ENCODE measurements around the gene ANGEL2. TPM values are rescaled to one million over a fixed set of nuclear protein-coding genes. Genes with fewer than 3 reads are reported as not detected.

ANGEL2 gene
- total RNA-seq, 8 experiments from 2014 or later: 37.3 to 72.6 (median 42.2) TPM

DNA sequence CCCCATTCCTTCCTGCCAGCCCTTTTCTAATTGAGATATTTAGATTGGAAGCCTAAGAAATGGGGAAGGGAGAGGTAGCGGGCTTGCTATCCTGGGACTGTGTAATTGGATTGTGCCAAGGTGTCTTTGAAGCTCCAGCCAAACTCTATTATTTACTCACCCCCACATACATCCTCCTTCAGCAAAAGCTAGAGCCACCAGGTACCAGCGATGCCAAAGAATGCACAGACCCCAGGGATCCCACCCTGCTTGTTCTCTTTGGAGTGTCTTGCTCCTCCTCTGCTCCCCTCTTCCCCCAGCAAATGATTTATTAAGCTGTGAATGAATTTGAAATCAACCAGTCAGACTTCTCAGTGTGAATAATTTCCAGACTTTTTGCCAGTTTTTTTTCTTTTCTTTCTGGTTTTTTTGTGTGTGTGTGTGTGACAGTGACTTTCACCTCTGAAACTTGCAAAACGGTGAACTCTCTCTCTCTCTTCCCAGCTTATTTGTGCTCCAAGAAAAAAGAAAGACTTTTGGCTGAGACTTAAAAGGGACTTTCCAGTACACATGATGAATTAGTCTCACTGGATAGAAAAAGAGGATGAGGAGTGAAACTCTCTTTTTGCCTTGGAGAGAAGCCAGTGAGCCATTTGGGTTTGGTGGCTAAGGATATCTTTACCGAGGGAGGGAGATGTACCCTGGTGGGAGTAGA lies 63.6 kb downstream of the ANGEL2 start:
- in situ Hi-C loops (cut with MboI; ENCODE audit: low pct_unique_long_range_greater_than_20kb in 2 of 9, low sequenced_read_pairs in 9 of 9, unreplicated experiment in 9 of 9): no loop called here
- WGBS, 10 experiments: 0 to 80% (median 33%) methylated on average over 1 to 3 of the region's 4 CpGs; no CpG with 5 or more reads in 1 of the 10 experiments
- no peak overlapping the region for H3K27ac ChIP-seq
- H3K4me1 ChIP-seq (replicated peaks in 1 of 2): peaks cover 13 to 22% of the 10 kb centered on the region in 2 donors
- H3K4me3 ChIP-seq: peak overlapping the region; percentile 61 to 76 (median 67)
- ATAC-seq (replicated peaks in 6 of 8): no peak

GRCh38 chr1:212951126-212951946 lies 64.3 kb downstream of the ANGEL2 start:
- ATAC-seq (replicated peaks in 6 of 8): peak in 6 of 8 experiments; percentile 4 to 25 (median 16)

GRCh38 chr1:212950243-212951125 lies 65.2 kb downstream of the ANGEL2 start, which contains the start of gene VASH2:
VASH2 (plus strand) TSS chr1:212950541; CDS start chr1:212951543, 1,002 bp downstream.
- 0 to 20% (median 3%) methylated on average over 2 to 21 of the region's 61 CpGs; no CpG with 5 or more reads in 4 of the 10 experiments for whole genome bisulfite sequencing, 10 experiments
- in situ Hi-C loops (cut with MboI; ENCODE audit: low pct_unique_long_range_greater_than_20kb in 2 of 9, low sequenced_read_pairs in 9 of 9, unreplicated experiment in 9 of 9): no loop called here
- Histone ChIP-seq H3K4me1 (replicated peaks in 1 of 2) (peaks cover 13 to 22% of the 10 kb centered on the region in 2 donors), H3K4me3 (peak within 1 kb of the TSS; percentile 61 to 76 (median 67)), H3K27ac (peak within 1 kb of the TSS; percentile 65 to 84)
- ATAC-seq (replicated peaks in 6 of 8): peak; percentile 96 to 98 (median 97)

More at GRCh38 chr1:212951126-212951946, 64.3 kb downstream of the ANGEL2 start:
- in situ Hi-C loops (cut with MboI; ENCODE audit: low pct_unique_long_range_greater_than_20kb in 2 of 9, low sequenced_read_pairs in 9 of 9, unreplicated experiment in 9 of 9): no loop called here
- peak overlapping the region; percentile 65 to 84 for H3K27ac ChIP-seq
- peak overlapping the region; percentile 61 to 76 (median 67) for H3K4me3 ChIP-seq
- WGBS, 10 experiments: 4 to 40% (median 19%) methylated on average over 3 to 7 of the region's 72 CpGs; no CpG with 5 or more reads in 5 of the 10 experiments
- H3K4me1 ChIP-seq (replicated peaks in 1 of 2): peaks cover 13 to 22% of the 10 kb centered on the region in 2 donors

GRCh38 chr1:212949771-212950170 lies 65.9 kb downstream of the ANGEL2 start:
- WGBS, 10 experiments: 40 to 65% (median 52%) methylated on average over 1 to 2 of the region's 2 CpGs; no CpG with 5 or more reads in 2 of the 10 experiments
- no peak overlapping the region for H3K27ac ChIP-seq
- no peak for ATAC-seq (replicated peaks in 6 of 8)
- peak overlapping the region; percentile 61 to 76 (median 67) for H3K4me3 ChIP-seq
- in situ Hi-C loops (cut with MboI; ENCODE audit: low pct_unique_long_range_greater_than_20kb in 2 of 9, low sequenced_read_pairs in 9 of 9, unreplicated experiment in 9 of 9): no loop called here
- H3K4me1 ChIP-seq (replicated peaks in 1 of 2): peaks cover 13 to 22% of the 10 kb centered on the region in 2 donors

DNA sequence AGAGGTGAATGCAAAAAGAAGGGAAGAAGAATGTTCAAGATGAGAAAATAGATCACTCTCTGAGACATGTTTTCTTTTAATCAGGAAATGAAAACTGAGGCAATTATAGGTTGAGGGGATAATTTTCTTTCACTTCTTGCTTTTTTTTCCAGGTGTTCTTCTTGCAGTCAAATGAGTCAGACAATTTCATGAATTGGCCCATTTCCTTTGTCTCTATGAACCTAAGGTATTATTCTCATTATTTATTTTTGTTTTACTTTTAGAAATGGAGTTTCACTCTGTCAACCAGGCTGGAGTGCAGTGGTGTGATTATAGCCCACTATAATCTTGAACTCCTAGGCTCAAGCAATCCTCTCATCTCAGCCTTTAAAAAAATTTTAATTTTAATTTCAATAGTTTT lies 68.8 kb downstream of the ANGEL2 start:
- Histone ChIP-seq H3K4me1 (replicated peaks in 1 of 2) (peaks cover 1 to 6% of the 10 kb centered on the region in 2 donors), H3K27ac (no peak overlapping the region), H3K4me3 (no peak overlapping the region)
- in situ Hi-C loops (cut with MboI; ENCODE audit: low pct_unique_long_range_greater_than_20kb in 2 of 9, low sequenced_read_pairs in 9 of 9, unreplicated experiment in 9 of 9): no loop called here
- ATAC-seq (replicated peaks in 6 of 8): no peak

DNA sequence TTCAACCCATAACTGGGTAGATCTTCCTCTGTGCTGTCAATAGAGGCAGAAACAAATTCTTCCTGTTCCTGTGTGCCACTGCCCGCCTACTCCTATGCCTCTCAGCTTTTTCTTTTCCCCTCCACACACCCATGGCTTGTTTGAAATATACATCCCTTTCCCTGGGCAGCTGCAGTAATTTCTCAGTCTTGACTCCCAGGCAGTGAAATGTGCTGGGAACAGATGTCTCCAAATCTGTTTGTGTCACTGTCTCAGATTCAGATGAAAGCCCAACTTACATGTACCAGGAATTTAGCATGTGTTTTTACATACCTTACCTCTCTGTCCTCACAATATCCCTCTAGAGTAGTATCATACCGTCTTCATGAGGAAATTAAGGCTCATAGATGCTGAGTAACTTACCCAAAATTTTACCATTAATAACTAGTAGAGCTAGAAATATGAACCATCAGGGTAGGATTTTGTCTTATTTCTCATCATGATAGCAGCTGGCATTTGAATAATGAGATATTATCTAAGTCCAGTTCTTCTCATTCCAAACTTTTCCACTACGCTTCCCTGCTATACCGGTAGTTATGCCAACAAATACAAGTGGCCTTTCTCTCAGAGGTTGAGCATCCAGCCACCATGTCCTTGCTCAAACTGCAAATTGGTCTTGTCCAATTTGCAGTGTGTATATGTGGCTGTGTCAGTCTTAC lies 70.1 kb downstream of the ANGEL2 start:
- Histone ChIP-seq H3K4me3 (no peak overlapping the region), H3K27ac (no peak overlapping the region), H3K4me1 (replicated peaks in 1 of 2) (peaks cover 0 to 4% of the 10 kb centered on the region in 2 donors)
- 50 to 100% (median 87%) methylated on average over 1 to 4 of the region's 4 CpGs for WGBS, 10 experiments
- in situ Hi-C loops (cut with MboI; ENCODE audit: low pct_unique_long_range_greater_than_20kb in 2 of 9, low sequenced_read_pairs in 9 of 9, unreplicated experiment in 9 of 9): no loop called here
- no peak for ATAC-seq (replicated peaks in 6 of 8)

- Histone ChIP-seq H3K4me1 (replicated peaks in 1 of 2) (peaks cover 0 to 4% of the 10 kb centered on the region in 2 donors), H3K27ac (no peak overlapping the region), H3K4me3 (no peak overlapping the region)
- WGBS, 10 experiments: 6 to 100% (median 88%) methylated on average over 2 of the region's 2 CpGs; no CpG with 5 or more reads in 4 of the 10 experiments
- ATAC-seq (replicated peaks in 6 of 8): no peak
- in situ Hi-C loops (cut with MboI; ENCODE audit: low pct_unique_long_range_greater_than_20kb in 2 of 9, low sequenced_read_pairs in 9 of 9, unreplicated experiment in 9 of 9): no loop called here
Measured at GRCh38 chr1:212945056-212945455, 70.6 kb downstream of the ANGEL2 start.

DNA sequence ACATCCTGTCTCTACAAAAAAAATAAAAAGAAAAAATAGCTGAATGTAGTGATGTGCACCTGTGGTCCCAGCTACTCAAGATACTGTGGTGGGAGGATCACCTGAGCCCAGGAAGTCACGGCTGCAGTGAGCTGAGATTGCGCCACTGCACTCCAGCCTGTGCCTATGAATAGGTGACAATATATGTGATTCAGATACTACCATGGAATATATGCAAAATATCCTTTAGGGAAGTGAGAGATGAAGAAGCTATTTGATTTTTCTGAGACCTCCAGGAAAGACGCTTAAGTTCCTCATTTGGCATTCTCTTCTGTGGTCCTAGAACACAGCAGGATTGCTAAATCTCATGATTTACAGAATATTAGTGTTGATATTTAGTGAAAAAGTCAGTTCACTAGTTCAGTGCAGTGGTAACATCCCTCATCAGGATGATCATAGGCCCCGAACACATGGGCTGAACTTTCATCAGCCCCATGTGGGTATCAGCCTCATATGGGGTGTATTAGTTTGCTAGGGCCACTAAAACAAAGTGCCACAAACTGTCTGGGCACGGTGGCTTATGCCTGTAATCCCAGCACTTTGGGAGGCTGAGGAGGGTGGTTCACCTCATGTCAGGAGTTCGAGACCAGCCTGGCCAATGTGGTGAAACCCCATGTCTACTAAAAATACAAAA lies 71.3 kb downstream of the ANGEL2 start:
- Histone ChIP-seq H3K27ac (no peak overlapping the region), H3K4me1 (replicated peaks in 1 of 2) (no peaks in the 10 kb centered on the region), H3K4me3 (no peak overlapping the region)
- no peak for ATAC-seq (replicated peaks in 6 of 8)
- WGBS, 10 experiments: 78 to 97% (median 89%) methylated on average over 1 to 6 of the region's 6 CpGs; no CpG with 5 or more reads in 1 of the 10 experiments
- in situ Hi-C loops (cut with MboI; ENCODE audit: low pct_unique_long_range_greater_than_20kb in 2 of 9, low sequenced_read_pairs in 9 of 9, unreplicated experiment in 9 of 9): no loop called here

DNA sequence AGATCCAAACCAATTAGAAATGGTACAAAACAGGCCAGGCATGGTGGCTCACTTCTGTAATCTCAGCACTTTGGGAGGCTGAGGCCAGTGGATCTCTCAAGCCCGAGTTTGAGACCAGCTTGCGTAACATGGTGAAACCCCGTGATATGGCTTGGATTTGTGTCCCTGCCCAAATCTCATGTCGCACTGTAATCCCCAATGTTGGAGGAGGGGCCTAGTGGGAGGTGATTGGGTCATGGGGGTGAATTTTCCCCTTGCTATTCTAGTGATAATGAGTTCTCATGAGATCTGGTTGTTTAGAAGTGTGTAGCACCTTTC lies 72.3 kb downstream of the ANGEL2 start:
- Histone ChIP-seq H3K4me1 (replicated peaks in 1 of 2) (peaks cover 0 to 3% of the 10 kb centered on the region in 2 donors), H3K4me3 (no peak overlapping the region), H3K27ac (no peak overlapping the region)
- WGBS, 10 experiments: 45 to 93% (median 81%) methylated on average over 1 to 4 of the region's 4 CpGs; no CpG with 5 or more reads in 4 of the 10 experiments
- in situ Hi-C loops (cut with MboI; ENCODE audit: low pct_unique_long_range_greater_than_20kb in 2 of 9, low sequenced_read_pairs in 9 of 9, unreplicated experiment in 9 of 9): no loop called here
- no peak for ATAC-seq (replicated peaks in 6 of 8)

DNA sequence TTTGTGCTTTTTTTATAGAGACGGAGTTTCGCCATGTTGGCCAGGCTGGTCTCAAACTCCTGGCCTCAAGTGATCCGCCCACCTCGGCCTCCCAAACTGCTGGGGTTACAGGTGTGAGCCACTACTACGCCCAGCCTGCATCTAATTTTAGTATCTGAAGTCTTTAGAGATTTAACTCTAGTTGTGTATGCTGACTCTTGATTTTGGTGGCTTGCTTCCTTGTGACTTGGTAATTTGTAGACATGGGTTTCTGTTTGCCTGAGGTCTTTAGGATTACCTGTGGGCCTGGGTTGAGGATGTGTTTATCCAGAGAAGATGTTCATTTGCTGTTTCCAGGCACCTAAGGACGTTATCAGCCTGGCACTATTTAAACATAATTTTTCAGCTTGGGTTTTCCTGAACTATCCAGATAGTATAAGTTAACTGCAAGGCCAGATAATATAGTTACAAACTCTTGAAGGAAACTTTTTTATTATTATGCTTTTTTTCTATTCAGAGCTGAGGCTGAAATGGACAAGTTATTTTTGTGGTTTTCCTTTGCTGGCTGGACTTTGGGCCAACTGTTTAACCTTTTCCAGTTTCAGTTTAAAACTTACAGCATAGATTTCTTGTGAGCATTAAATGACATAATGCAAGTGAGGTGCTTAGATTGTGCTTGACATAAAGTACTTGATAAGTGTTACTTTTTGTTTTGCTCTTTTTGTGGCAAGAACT lies 72.8 kb downstream of the ANGEL2 start:
- Histone ChIP-seq H3K4me3 (no peak overlapping the region), H3K27ac (no peak overlapping the region), H3K4me1 (replicated peaks in 1 of 2) (peaks cover 0 to 3% of the 10 kb centered on the region in 2 donors)
- no peak for ATAC-seq (replicated peaks in 6 of 8)
- WGBS, 10 experiments: 0 to 94% (median 58%) methylated on average over 1 to 6 of the region's 6 CpGs; no CpG with 5 or more reads in 2 of the 10 experiments
- in situ Hi-C loops (cut with MboI; ENCODE audit: low pct_unique_long_range_greater_than_20kb in 2 of 9, low sequenced_read_pairs in 9 of 9, unreplicated experiment in 9 of 9): no loop called here
